Medulla oblongata (tissue), 1 donor: ENCODE data around the gene MUC20.
"Not testable (repeated sequence)": the region's sequence is repeated elsewhere in the genome, so short reads cannot be mapped to it uniquely, and the experiment has no call there.

ENCODE experiments used
- DNase-seq: peaks from one replicate; pipeline ENCODE4 v3.0.0-alpha.2; 2015; ENCODE audit errors: extremely low spot score

MUC20 gene

GRCh38 chr3:195729476-195730251 lies 8.9 kb downstream of the MUC20 start:
- no peak for DNase-seq

GRCh38 chr3:195731356-195731905 lies 10.7 kb downstream of the MUC20 start:
- DNase-seq, result no peak

DNA sequence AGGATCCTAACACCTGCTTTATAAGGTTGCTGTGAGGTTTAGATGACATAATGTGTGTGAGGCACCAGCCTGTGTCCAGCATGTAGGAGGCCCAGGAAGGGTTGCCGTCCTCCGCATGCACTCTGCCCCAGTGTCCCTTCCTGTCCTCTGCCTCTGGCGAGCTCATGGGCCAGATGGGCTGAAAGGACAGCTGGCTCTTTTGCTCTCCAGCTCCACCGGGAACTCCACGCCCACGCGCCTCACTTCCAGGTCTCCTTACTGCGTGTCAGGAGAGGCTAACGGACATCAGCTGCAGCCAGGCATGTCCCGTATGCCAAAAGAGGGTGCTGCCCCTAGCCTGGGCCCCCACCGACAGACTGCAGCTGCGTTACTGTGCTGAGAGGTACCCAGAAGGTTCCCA lies 12.2 kb downstream of the MUC20 start:
- no peak for DNase-seq

- DNase-seq, result no peak
Measured at GRCh38 chr3:195735036-195735695, 14.4 kb downstream of the MUC20 start.

DNA sequence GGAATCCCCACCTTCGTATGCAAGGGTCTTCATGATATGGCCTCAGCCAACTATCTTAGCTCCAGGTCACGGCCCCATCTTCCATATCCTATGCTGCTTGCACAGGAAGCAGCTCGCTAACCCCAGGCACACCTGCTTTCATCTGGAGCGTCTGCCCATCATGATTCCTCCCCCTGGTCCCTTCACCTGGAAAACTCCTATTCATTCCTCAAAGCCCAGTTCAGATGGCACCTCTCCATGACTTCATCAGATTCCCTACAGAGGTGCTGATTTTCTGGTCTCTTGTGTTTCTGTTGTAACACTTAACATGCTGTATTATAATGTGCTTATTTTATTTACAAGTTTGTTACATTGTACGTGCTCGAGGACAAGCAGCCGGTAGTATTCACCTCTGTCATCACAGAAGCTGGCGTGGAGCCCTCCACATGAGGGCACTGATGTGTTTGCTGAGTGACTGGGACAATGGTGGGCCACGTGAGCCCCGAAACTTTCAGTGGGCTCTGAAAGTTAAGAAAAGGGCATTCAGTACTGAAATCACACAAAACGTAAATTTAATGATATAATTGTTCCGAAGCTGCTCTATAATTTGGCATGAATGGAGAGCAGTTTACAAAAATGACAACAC lies 16.2 kb downstream of the MUC20 start:
- no peak for DNase-seq

GRCh38 chr3:195737782-195738181 lies 17.0 kb downstream of the MUC20 start:
- DNase-seq, result not testable (repeated sequence)

DNA sequence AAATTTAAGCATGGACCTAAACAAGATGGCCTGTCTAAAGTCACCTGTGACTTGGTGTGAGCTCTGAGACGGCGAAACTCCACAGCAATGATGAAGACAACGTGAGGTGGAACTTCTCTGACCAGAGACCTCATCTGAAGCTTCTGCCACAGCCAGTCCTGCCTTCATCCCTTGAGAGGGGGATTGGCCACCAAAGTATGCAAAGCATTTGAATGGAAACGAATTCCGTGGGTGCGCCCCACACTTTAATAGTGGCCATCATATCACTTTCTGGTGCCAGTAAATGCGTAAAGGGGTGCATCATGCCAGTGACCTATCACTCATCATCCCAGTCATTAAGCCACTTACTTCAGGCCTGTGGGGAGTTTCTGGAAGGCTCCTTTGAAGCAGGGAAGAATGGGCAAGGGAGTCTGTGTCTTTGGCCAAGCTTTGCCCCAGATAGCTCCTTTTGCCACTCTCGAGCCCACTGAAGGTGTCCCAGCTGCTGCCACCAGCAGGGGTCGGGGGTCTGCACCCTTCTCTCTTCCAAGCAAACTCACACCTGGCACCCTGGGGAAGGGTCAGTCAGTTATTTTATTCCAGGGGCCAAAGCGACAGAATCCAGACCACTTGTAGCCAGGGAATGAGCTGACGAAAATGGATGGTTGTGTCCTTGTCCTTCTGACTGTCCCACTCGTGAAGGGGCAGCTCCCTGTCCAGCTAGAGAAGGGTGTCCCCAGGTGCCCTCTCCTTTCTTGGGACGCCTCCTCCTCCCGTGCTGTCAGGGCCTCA lies 17.7 kb downstream of the MUC20 start:
- no peak for DNase-seq

GRCh38 chr3:195739561-195740111 lies 18.9 kb downstream of the MUC20 start:
- no peak for DNase-seq

- no peak for DNase-seq
Measured at GRCh38 chr3:195744437-195744836, 23.7 kb downstream of the MUC20 start.

- no peak for DNase-seq
Measured at GRCh38 chr3:195746346-195746745, 25.6 kb downstream of the MUC20 start.

GRCh38 chr3:195746751-195747150 lies 26.0 kb downstream of the MUC20 start:
- DNase-seq, result no peak

GRCh38 chr3:195748661-195749060 lies 27.9 kb downstream of the MUC20 start:
- no peak for DNase-seq

- DNase-seq, result not testable (repeated sequence)
Measured at GRCh38 chr3:195749101-195749500, 28.3 kb downstream of the MUC20 start.

DNA sequence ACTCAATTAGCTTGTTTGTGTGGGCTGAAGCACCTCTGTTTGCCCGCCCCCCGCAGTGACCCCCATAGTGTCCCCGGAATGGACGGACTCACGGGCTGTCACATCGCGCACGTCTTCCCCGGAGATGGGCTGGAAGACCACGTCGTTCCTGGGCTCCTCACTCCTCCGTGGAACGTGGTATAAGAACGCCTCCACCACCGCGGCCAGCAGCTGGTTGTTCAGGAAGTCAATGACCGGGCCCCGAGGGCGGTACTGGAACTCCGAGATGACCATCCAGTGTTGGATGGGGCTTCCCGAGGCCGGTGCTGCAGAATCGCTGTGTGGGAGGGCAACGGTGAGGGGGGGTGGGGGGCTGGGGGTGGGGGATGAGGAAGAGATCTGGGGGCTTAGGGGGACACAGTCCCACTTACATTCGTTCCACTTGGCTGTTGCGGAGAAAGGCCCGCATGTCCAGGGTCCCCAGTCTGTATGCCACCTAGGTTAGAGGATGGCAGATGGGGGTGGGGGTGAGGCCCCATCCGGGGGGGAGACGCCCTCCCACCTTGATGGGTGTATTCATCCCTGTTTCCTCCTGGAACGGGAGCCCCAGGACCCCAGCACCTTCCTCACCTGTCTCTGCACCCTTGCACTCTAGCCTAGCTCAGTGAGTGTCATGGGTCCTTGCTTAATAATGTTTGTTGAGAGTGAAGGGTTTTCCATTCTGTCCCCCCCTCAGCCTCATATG lies 30.2 kb downstream of the MUC20 start:
- DNase-seq, result no peak

DNA sequence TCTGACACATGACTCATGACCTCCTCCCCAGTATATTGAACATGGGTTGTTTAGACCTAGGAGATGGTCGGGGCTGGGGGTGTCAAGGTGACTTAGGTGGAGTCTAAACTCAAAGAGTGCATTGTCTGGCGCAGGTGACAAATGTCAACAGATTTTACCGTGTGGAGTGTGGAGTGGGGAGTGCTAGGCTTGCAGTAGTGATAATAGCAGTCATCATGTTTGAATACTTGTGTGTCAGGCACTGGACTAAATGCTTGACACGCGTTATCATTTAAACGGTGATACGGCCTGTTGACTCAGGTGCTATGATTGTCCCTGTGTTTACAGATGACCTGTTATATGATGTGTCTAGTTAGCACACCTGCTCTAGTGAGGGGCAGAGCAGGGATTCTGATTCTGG lies 30.8 kb downstream of the MUC20 start:
- no peak for DNase-seq

DNA sequence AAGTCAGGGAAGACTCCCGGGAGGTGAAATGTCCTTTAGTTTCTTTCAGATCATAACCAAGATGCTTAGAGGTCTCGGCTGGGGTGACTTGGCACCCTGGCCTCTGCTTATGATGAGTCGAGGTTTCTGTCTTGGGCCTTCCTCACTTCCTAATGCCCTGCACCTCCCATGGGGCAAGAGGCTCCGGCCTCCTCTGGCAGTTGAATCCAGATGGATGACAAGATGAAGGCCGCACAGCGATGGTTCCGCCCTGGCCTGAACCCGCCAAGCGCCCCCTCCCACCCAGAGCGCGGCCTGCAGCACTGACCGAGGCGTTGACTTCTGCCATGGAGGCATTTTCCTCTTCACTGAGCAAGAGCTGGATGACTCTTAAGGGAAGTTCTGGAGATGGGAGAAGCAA lies 31.3 kb downstream of the MUC20 start:
- DNase-seq, result no peak

- DNase-seq, result no peak
Measured at GRCh38 chr3:195752546-195753331, 32.0 kb downstream of the MUC20 start.

GRCh38 chr3:195753581-195753980 lies 32.8 kb downstream of the MUC20 start:
- DNase-seq, result no peak

DNA sequence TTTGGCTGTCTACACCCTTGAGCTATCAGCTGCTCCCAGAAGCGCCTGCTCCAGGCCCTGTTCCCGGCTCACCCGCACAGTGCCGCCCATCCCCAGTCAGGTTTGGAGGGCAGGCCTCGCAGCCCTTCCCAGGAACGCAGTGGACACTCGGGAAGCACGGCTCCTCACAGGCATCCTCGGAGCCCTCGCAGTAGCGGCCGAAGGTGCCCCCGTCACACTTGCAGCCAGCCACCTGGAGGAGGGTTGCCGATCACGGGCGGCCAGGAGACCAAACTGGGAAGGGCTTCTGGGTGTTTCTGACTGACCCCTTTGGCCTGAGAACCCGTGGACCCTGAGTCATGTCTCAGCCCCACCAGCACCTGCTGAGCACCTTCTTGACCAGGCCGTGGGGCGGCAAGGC lies 33.4 kb downstream of the MUC20 start:
- DNase-seq, result no peak

- DNase-seq, result no peak
Measured at GRCh38 chr3:195754906-195755305, 34.1 kb downstream of the MUC20 start.
